HG03565 (cell line): ENCODE results near the gene GAREM2.
"Not testable (repeated sequence)": the region's sequence is repeated elsewhere in the genome, so short reads cannot be mapped to it uniquely, and the experiment has no call there.

Experiments used
- ATAC-seq: cut with Tn5 transposase; IDR thresholded peaks from one replicate; pipeline ENCODE4 v1.9.1; 2021; ENCODE audit warnings: mild to moderate bottlenecking, moderate library complexity; ENCODE audit not compliant: unreplicated experiment

The GAREM2 gene

DNA sequence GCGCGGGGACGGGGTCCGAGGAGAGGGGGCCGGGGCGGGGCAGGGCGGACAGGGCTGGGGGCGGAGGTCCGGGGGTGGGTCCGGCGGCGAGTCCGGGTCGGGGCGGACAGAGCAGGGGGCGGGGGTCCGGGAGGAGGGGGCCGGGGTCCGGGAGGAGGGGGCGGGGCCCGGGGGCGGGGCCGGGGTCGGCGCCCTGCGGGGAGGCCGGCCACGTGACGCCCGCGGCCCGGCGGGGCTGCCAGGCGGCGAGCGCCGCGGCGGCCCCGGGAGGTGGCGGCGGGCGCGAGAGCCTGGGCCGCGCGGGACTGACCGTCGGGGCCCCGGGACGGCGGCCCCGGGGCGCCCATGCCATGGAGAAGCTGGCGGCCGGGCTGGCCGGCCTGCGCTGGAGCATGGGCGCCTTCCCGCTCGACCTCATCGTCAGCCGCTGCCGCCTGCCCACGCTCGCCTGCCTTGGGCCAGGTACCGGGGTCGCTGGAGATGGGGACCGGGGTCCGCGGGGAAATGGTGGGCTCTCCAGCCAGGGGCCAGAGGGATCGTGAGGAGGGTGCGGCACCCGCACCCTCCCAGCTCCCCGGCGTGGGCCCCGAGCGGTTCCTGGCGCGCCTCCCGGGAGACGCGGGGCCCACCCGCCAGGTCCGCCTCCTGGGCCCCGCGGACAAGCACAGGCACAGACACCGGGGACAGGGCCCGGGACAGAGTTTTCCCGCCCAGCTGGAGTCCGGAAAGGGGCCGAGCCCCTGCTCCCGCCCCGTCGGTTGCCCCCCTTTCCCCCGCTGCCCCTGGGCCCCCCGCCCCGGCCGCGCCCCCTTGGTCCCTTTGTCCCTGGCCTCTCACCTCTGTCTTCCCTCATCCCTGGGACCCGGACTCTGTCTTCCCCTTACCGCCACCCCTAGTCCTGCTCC lies at the start of gene GAREM2:
TSS of gene GAREM2 (plus strand) at position 218 of the 905 bp plus-strand sequence. CDS start at position 351, 133 bp downstream.
- ATAC-seq, result no peak

DNA sequence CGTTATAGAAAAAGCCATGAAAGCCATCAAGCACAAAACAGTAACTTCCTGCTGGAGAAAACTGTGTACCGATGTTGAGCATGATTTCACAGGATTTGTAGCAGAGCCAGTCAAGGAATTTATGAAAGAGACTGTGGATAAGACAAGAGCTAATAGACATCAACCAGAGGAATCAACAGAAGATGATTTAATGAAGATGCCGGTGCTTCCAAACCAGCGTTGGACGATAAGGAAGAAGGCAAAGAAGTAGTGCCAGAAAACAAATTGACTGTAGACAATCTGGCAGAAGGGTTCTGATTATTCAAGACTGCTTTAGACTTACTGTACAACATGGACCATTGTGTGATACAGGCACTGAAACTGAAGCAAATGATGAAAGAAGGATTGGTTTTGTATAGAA lies 49.5 kb upstream of the GAREM2 start:
- no peak for ATAC-seq

DNA sequence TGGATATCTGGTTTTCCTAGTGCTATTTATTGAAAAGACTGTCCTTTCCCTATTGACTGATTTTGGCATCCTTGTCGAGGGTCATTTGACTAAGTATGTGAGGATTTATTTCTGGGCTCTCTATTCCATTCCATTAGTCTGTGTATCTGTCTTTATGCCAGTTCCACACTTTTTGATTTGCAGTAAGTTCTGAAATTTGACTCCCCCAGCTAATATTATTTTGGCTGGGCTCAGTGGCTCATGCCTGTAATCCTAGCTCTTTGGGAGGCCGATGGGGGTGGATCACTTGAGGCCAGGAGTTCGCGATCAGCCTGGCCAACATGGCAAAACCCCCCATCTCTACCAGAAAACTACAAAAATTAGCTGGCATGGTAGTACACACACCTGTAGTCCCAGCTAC lies 46.8 kb upstream of the GAREM2 start:
- no peak for ATAC-seq

DNA sequence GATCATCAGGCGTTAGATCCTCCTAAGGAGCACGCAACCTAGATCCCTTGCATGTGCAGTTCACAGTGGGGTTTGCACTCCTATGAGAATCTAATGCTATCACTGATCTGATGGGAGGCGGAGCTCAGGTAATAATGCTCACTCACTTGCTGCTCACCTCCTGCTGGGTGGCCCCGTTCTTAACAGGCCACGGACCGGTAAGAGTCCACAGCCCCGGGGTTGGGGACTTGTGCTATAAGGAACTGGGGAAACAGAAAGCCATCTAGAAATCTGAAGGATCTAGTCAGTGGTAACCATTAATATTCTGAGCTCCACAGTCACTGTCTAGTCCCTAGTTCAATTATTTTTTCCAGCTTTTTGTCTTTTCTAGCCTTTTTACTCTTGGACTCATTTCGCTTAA lies 44.7 kb upstream of the GAREM2 start:
- ATAC-seq, result no peak

DNA sequence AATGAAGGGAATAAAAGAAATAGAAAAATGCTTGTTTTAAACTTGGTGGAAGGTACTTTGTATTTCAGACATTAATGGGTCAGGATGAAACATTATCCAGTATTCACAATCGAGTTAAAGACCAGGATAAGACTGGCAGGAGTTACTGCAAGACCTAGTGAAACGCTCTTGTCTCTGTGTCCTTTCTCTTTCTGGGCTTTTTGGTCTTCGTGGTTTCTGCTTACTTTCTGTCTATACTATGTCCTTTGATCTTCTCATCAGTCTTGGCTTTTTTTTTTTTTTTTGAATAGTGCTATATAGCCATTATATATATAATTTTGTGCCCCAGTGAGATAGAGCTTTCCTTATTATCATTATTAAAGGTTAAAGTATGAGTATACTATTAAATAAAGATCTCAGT lies 42.1 kb upstream of the GAREM2 start:
- no peak for ATAC-seq

GRCh38 chr2:26136451-26136850 lies 36.4 kb upstream of the GAREM2 start:
- ATAC-seq, result no peak

- ATAC-seq, result no peak
Observed at GRCh38 chr2:26139269-26140183, 33.4 kb upstream of the GAREM2 start.

GRCh38 chr2:26141145-26141769 lies 31.6 kb upstream of the GAREM2 start:
- no peak for ATAC-seq

- ATAC-seq, result no peak
Observed at GRCh38 chr2:26144031-26144430, 28.9 kb upstream of the GAREM2 start.

DNA sequence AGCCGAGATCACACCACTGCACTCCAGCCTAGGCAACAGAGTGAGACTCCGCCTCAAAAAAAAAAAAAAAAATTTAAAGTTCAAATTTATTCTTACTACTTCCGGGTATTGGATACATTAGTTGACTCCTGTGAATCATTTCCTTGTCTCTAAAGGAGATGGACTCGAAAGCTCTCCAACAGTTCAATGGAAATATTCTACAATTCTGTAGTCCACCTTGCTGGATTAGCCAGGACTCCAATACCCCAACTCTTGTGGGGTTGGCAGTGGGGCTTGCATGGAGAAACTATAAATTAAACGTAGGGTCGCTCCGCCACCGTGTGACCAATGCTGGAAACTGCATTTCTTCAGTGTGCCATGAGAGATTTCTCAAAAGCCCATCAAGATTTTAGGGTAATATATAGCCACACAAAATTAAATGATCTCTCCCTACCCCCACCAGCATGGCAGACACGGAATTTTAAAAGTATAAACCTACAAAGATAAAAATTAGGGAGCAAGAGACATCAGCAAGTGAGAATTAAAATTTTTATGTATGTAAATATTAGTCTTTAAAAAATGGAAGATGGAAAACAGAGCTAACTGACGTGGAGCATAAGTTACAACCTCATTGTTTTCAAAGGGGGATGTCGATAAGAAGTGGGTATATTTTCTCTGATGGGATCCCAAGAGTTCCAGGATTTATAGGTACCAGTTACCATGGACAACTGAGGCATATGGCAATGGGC lies 27.8 kb upstream of the GAREM2 start:
- ATAC-seq, result no peak

DNA sequence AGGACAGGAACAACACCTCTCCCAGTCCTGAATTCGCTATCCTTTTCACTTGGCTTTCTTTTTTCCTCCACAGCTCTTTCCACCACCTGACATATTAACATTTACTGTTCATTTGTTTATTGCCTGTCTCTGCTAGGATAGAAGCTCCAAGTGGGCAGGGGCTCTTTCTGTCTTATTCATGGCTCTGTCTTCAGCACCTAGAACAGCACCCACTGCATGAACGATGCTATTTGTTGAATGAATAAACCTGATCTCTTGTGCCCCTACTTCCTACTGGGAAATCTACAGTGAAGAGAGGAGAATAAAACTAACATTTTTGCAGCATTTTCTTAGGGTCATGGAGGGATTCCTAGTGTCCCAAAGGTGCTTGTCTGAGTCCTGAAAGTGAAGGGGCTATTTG lies 24.4 kb upstream of the GAREM2 start:
- no peak for ATAC-seq

GRCh38 chr2:26150243-26150642 lies 22.6 kb upstream of the GAREM2 start:
- ATAC-seq, result no peak

- ATAC-seq, result no peak
Observed at GRCh38 chr2:26157580-26157979, 15.3 kb upstream of the GAREM2 start.

- ATAC-seq, result no peak
Observed at GRCh38 chr2:26161926-26162325, 11.0 kb upstream of the GAREM2 start.

DNA sequence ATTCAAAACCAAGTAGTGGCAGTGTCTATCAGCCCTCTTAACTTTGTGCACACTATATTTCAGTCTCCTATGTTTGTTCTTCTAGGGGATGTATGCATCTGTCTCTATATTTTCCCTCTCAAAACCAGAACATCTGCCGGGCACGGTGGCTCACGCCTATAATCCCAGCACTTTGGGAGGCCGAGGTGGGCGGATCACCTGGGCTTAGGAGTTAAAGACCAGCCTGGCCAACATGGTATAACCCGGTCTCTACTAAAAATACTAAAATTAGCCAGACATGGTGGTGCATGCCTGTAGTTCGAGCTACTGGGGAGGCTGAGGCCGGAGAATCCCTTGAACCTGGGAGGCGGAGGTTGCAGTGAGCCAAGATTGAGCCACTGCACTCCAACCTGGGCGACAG lies 9.9 kb upstream of the GAREM2 start:
- no peak for ATAC-seq

GRCh38 chr2:26164231-26164630 lies 8.7 kb upstream of the GAREM2 start:
- no peak for ATAC-seq

GRCh38 chr2:26164641-26165211 lies 8.2 kb upstream of the GAREM2 start:
- ATAC-seq, result no peak

GRCh38 chr2:26165403-26165802 lies 7.5 kb upstream of the GAREM2 start:
- ATAC-seq, result no peak

DNA sequence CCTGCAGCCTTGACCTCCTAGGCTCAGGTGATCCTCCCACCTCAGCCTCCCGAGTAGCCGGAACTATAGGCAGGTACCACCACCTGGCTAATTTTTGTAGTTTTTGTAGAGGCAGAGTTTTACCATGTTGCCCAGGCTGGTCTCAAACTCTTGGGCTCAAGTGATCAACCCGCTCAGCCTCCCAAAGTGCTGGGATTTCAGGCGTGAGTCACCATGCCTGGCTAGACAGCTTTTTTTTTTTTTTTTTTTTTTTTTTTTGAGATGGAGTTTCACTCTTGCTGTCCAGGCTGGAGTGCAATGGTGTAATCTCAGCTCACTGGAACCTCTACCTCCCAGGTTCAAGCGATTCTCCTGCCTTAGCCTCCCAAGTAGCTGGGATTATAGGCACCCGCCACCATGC lies 6.3 kb upstream of the GAREM2 start:
- not testable (repeated sequence) for ATAC-seq

- no peak for ATAC-seq
Observed at GRCh38 chr2:26168785-26169184, 4.1 kb upstream of the GAREM2 start.
